Stimulated activated naive CD8-positive, alpha-beta T cell treated with anti-CD3 and anti-CD28 coated beads, Interleukin-15, Interleukin-2, amounts not matched to agents 100 ng/mL and 50 ng/mL, for 24 hours (primary cell): ENCODE measurements around the gene ABCA12.

Source experiments
- H3K27ac Mint-ChIP-seq: one replicate; pipeline ENCODE4 v1.8.0; 2021; ENCODE audit warnings: mild to moderate bottlenecking, mixed read lengths
- H3K27me3 Mint-ChIP-seq: one replicate; pipeline ENCODE4 v1.8.0; 2021; ENCODE audit warnings: mixed read lengths
- H3K36me3 Mint-ChIP-seq: one replicate; pipeline ENCODE4 v1.8.0; 2021; ENCODE audit warnings: low read depth, mixed read lengths
- H3K4me1 Mint-ChIP-seq: one replicate; pipeline ENCODE4 v1.8.0; 2021; ENCODE audit warnings: low read depth, mixed read lengths
- H3K4me3 Mint-ChIP-seq: one replicate; pipeline ENCODE4 v1.8.0; 2021; ENCODE audit warnings: mild to moderate bottlenecking, mixed read lengths
- H3K9me3 Mint-ChIP-seq: one replicate; pipeline ENCODE4 v1.8.0; 2021; ENCODE audit warnings: mixed read lengths

The ABCA12 gene

GRCh38 chr2:215084080-215084479 is 54.3 kb downstream of the ABCA12 start:
- Mint-ChIP-seq H3K9me3 (no peaks in the 10 kb centered on the region), H3K4me1 (no peaks in the 10 kb centered on the region), H3K27ac (no peak overlapping the region), H3K36me3 (no peaks in the 10 kb centered on the region), H3K27me3 (peaks cover 5% of the 10 kb centered on the region), H3K4me3 (no peak overlapping the region)

- Mint-ChIP-seq H3K9me3 (no peaks in the 10 kb centered on the region), H3K4me1 (no peaks in the 10 kb centered on the region), H3K36me3 (no peaks in the 10 kb centered on the region), H3K4me3 (no peak overlapping the region), H3K27ac (no peak overlapping the region), H3K27me3 (peaks cover 5% of the 10 kb centered on the region)
These were observed 55.3 kb downstream of the ABCA12 start for GRCh38 chr2:215083146-215083545.

GRCh38 chr2:215082446-215082845 is 56.0 kb downstream of the ABCA12 start:
- Mint-ChIP-seq H3K27ac (no peak overlapping the region), H3K9me3 (no peaks in the 10 kb centered on the region), H3K4me1 (no peaks in the 10 kb centered on the region), H3K27me3 (peaks cover 5% of the 10 kb centered on the region), H3K4me3 (no peak overlapping the region), H3K36me3 (no peaks in the 10 kb centered on the region)

- Mint-ChIP-seq H3K27ac (no peak overlapping the region), H3K36me3 (no peaks in the 10 kb centered on the region), H3K9me3 (no peaks in the 10 kb centered on the region), H3K27me3 (peaks cover 5% of the 10 kb centered on the region), H3K4me1 (no peaks in the 10 kb centered on the region), H3K4me3 (no peak overlapping the region)
These were observed 57.9 kb downstream of the ABCA12 start for GRCh38 chr2:215080545-215080944.

GRCh38 chr2:215071676-215072075 is 66.8 kb downstream of the ABCA12 start:
- H3K27ac Mint-ChIP-seq = no peak overlapping the region
- H3K9me3 Mint-ChIP-seq = no peaks in the 10 kb centered on the region
- H3K4me3 Mint-ChIP-seq = no peak overlapping the region
- H3K36me3 Mint-ChIP-seq = no peaks in the 10 kb centered on the region
- H3K4me1 Mint-ChIP-seq = no peaks in the 10 kb centered on the region
- H3K27me3 Mint-ChIP-seq = no peaks in the 10 kb centered on the region

GRCh38 chr2:215068399-215068798 is 70.0 kb downstream of the ABCA12 start:
- Mint-ChIP-seq H3K36me3 (no peaks in the 10 kb centered on the region), H3K9me3 (no peaks in the 10 kb centered on the region), H3K27me3 (no peaks in the 10 kb centered on the region)

GRCh38 chr2:215066124-215066523 is 72.3 kb downstream of the ABCA12 start:
- Mint-ChIP-seq H3K36me3 (no peaks in the 10 kb centered on the region), H3K4me3 (no peak overlapping the region), H3K27me3 (no peaks in the 10 kb centered on the region), H3K9me3 (no peaks in the 10 kb centered on the region), H3K27ac (no peak overlapping the region), H3K4me1 (no peaks in the 10 kb centered on the region)

More at GRCh38 chr2:215068399-215068798, 70.0 kb downstream of the ABCA12 start:
- H3K4me3 Mint-ChIP-seq = no peak overlapping the region
- H3K4me1 Mint-ChIP-seq = no peaks in the 10 kb centered on the region
- no peak overlapping the region for H3K27ac Mint-ChIP-seq

- H3K27ac Mint-ChIP-seq = no peak overlapping the region
- H3K9me3 Mint-ChIP-seq = no peaks in the 10 kb centered on the region
- no peaks in the 10 kb centered on the region for H3K27me3 Mint-ChIP-seq
- H3K4me3 Mint-ChIP-seq = no peak overlapping the region
- no peaks in the 10 kb centered on the region for H3K4me1 Mint-ChIP-seq
- H3K36me3 Mint-ChIP-seq = no peaks in the 10 kb centered on the region
These were observed 74.9 kb downstream of the ABCA12 start for GRCh38 chr2:215063526-215063925.

- H3K4me3 Mint-ChIP-seq = no peak overlapping the region
- no peaks in the 10 kb centered on the region for H3K4me1 Mint-ChIP-seq
- no peaks in the 10 kb centered on the region for H3K9me3 Mint-ChIP-seq
- H3K27ac Mint-ChIP-seq = no peak overlapping the region
- H3K36me3 Mint-ChIP-seq = no peaks in the 10 kb centered on the region
- H3K27me3 Mint-ChIP-seq = no peaks in the 10 kb centered on the region
These were observed 77.4 kb downstream of the ABCA12 start for GRCh38 chr2:215060861-215061536.

- no peaks in the 10 kb centered on the region for H3K9me3 Mint-ChIP-seq
- H3K4me1 Mint-ChIP-seq = no peaks in the 10 kb centered on the region
- no peaks in the 10 kb centered on the region for H3K27me3 Mint-ChIP-seq
- H3K36me3 Mint-ChIP-seq = no peaks in the 10 kb centered on the region
- H3K4me3 Mint-ChIP-seq = no peak overlapping the region
- no peak overlapping the region for H3K27ac Mint-ChIP-seq
These were observed 78.7 kb downstream of the ABCA12 start for GRCh38 chr2:215059724-215060123.

GRCh38 chr2:215055891-215056290 is 82.5 kb downstream of the ABCA12 start:
- no peaks in the 10 kb centered on the region for H3K4me1 Mint-ChIP-seq
- no peaks in the 10 kb centered on the region for H3K36me3 Mint-ChIP-seq
- H3K4me3 Mint-ChIP-seq = no peak overlapping the region
- H3K9me3 Mint-ChIP-seq = no peaks in the 10 kb centered on the region
- H3K27ac Mint-ChIP-seq = no peak overlapping the region
- H3K27me3 Mint-ChIP-seq = no peaks in the 10 kb centered on the region

GRCh38 chr2:215052810-215053209 is 85.6 kb downstream of the ABCA12 start:
- Mint-ChIP-seq H3K4me3 (no peak overlapping the region), H3K27me3 (no peaks in the 10 kb centered on the region), H3K36me3 (no peaks in the 10 kb centered on the region), H3K27ac (no peak overlapping the region), H3K9me3 (no peaks in the 10 kb centered on the region), H3K4me1 (no peaks in the 10 kb centered on the region)

- Mint-ChIP-seq H3K27me3 (no peaks in the 10 kb centered on the region), H3K27ac (no peak overlapping the region), H3K9me3 (no peaks in the 10 kb centered on the region), H3K4me3 (no peak overlapping the region), H3K4me1 (no peaks in the 10 kb centered on the region), H3K36me3 (no peaks in the 10 kb centered on the region)
These were observed 86.0 kb downstream of the ABCA12 start for GRCh38 chr2:215052404-215052803.

- H3K36me3 Mint-ChIP-seq = no peaks in the 10 kb centered on the region
- no peak overlapping the region for H3K4me3 Mint-ChIP-seq
- no peaks in the 10 kb centered on the region for H3K4me1 Mint-ChIP-seq
- H3K9me3 Mint-ChIP-seq = peaks cover 8% of the 10 kb centered on the region
- H3K27ac Mint-ChIP-seq = no peak overlapping the region
- H3K27me3 Mint-ChIP-seq = no peaks in the 10 kb centered on the region
These were observed 89.1 kb downstream of the ABCA12 start for GRCh38 chr2:215049341-215049740.

- no peak overlapping the region for H3K27ac Mint-ChIP-seq
- H3K4me1 Mint-ChIP-seq = no peaks in the 10 kb centered on the region
- no peaks in the 10 kb centered on the region for H3K9me3 Mint-ChIP-seq
- no peaks in the 10 kb centered on the region for H3K27me3 Mint-ChIP-seq
- no peak overlapping the region for H3K4me3 Mint-ChIP-seq
- H3K36me3 Mint-ChIP-seq = no peaks in the 10 kb centered on the region
These were observed 100.0 kb downstream of the ABCA12 start for GRCh38 chr2:215038421-215038820.

GRCh38 chr2:215036314-215036713 is 102.1 kb downstream of the ABCA12 start:
- Mint-ChIP-seq H3K4me1 (no peaks in the 10 kb centered on the region), H3K36me3 (no peaks in the 10 kb centered on the region), H3K27me3 (no peaks in the 10 kb centered on the region)

More at GRCh38 chr2:215036314-215036713, 102.1 kb downstream of the ABCA12 start:
- Mint-ChIP-seq H3K4me3 (no peak overlapping the region), H3K9me3 (no peaks in the 10 kb centered on the region), H3K27ac (no peak overlapping the region)
